ENCODE results near the gene DDX41.

The DDX41 gene

GRCh38 chr5:177466861-177467260, 49.9 kb downstream of the DDX41 start:
- TF ChIP-seq, protein P1, sequence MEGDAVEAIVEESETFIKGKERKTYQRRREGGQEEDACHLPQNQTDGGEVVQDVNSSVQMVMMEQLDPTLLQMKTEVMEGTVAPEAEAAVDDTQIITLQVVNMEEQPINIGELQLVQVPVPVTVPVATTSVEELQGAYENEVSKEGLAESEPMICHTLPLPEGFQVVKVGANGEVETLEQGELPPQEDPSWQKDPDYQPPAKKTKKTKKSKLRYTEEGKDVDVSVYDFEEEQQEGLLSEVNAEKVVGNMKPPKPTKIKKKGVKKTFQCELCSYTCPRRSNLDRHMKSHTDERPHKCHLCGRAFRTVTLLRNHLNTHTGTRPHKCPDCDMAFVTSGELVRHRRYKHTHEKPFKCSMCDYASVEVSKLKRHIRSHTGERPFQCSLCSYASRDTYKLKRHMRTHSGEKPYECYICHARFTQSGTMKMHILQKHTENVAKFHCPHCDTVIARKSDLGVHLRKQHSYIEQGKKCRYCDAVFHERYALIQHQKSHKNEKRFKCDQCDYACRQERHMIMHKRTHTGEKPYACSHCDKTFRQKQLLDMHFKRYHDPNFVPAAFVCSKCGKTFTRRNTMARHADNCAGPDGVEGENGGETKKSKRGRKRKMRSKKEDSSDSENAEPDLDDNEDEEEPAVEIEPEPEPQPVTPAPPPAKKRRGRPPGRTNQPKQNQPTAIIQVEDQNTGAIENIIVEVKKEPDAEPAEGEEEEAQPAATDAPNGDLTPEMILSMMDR (IDR thresholded peaks at IDR 0.05; ENCODE audit: insufficient read depth, low read length, poor library complexity, severe bottlenecking) = no peak
- H3K4me3 ChIP-seq (replicated peaks; ENCODE audit: low read depth, low read length) = no peak overlapping the region

DNA sequence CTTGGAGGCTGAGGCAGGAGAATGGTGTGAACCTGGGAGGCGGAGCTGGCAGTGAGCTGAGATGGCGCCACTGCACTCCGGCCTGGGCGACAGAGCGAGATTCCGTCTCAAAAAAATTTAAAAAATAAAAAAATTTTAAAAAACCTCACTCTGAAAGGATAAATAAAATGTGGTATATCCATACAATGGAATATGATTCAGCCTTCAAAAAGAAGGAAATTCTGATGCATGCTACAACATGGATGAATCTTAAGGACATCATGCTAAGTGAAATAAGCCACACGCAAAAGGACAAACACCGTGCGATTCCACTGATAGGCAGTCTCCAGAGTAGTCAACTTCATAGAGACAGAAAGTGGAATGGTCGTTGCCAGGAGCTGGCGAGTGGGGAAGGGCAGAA, 51.7 kb downstream of the DDX41 start:
- TF ChIP-seq, protein P1 (IDR thresholded peaks at IDR 0.05; ENCODE audit: insufficient read depth, low read length, poor library complexity, severe bottlenecking) = no peak
- DNase-seq (ENCODE audit: extremely low read depth, insufficient read length) = no peak
- H3K27me3 ChIP-seq (replicated peaks; ENCODE audit: control insufficient read depth, insufficient read depth, low read length) = no peaks in the 10 kb centered on the region; the same call in 1 of the 2 replicates
- no peaks in the 10 kb centered on the region for H3K36me3 ChIP-seq (ENCODE audit: control insufficient read depth, insufficient read depth, low read length)
- no peak overlapping the region for H3K4me3 ChIP-seq (replicated peaks; ENCODE audit: low read depth, low read length)

More at GRCh38 chr5:177466861-177467260, 49.9 kb downstream of the DDX41 start:
- H3K36me3 ChIP-seq (ENCODE audit: control insufficient read depth, insufficient read depth, low read length) = no peaks in the 10 kb centered on the region
- no peak for DNase-seq (ENCODE audit: extremely low read depth, insufficient read length)
- no peaks in the 10 kb centered on the region; the same call in 1 of the 2 replicates for H3K27me3 ChIP-seq (replicated peaks; ENCODE audit: control insufficient read depth, insufficient read depth, low read length)

GRCh38 chr5:177462021-177462670, 54.6 kb downstream of the DDX41 start:
- DNase-seq (ENCODE audit: extremely low read depth, insufficient read length) = no peak
- Histone ChIP-seq H3K27me3 (replicated peaks; ENCODE audit: control insufficient read depth, insufficient read depth, low read length) (no peaks in the 10 kb centered on the region), H3K36me3 (ENCODE audit: control insufficient read depth, insufficient read depth, low read length) (no peaks in the 10 kb centered on the region), H3K4me3 (replicated peaks; ENCODE audit: low read depth, low read length) (no peak overlapping the region)
- TF ChIP-seq, protein P1 (IDR thresholded peaks at IDR 0.05; ENCODE audit: insufficient read depth, low read length, poor library complexity, severe bottlenecking) = no peak
